Effector memory CD4-positive, alpha-beta T cell (primary cell): Measurements from ENCODE around the gene ITGBL1.

Experiments
- DNase-seq, 3 donors: peaks; one replicate each; pipeline ENCODE4 v3.0.0-alpha.2; 2020
- H3K27ac ChIP-seq: 2 replicates; pipeline ENCODE4 v1.7.0; 2013; ENCODE audit warnings: mild to moderate bottlenecking, low read length, moderate library complexity; ENCODE audit not compliant: insufficient read depth, poor library complexity, severe bottlenecking
- H3K27me3 ChIP-seq: replicated peaks from 2 replicates; pipeline ENCODE4 v1.7.0; 2013; ENCODE audit warnings: mild to moderate bottlenecking, low read length; ENCODE audit not compliant: insufficient read depth, control insufficient read depth, poor library complexity, severe bottlenecking
- H3K36me3 ChIP-seq: 2 replicates; pipeline ENCODE4 v1.7.0; 2013; ENCODE audit warnings: mild to moderate bottlenecking, low read length, moderate library complexity; ENCODE audit not compliant: control insufficient read depth, insufficient read depth
- H3K4me1 ChIP-seq: 2 replicates; pipeline ENCODE4 v1.7.0; 2013; ENCODE audit warnings: low read length, mild to moderate bottlenecking; ENCODE audit not compliant: control insufficient read depth, insufficient read depth, poor library complexity, severe bottlenecking
- H3K4me3 ChIP-seq: 2 replicates; pipeline ENCODE4 v1.7.0; 2013; ENCODE audit warnings: low read length, low read depth, mild to moderate bottlenecking; ENCODE audit not compliant: insufficient read depth, poor library complexity, severe bottlenecking
- H3K9me3 ChIP-seq: 2 replicates; pipeline ENCODE4 v1.7.0; 2013; ENCODE audit warnings: mild to moderate bottlenecking, low read length, moderate library complexity; ENCODE audit not compliant: control insufficient read depth

The ITGBL1 gene

GRCh38 chr13:101673360-101674105 is 221.1 kb downstream of the ITGBL1 start:
- H3K4me1 ChIP-seq, result no peaks in the 10 kb centered on the region

GRCh38 chr13:101681834-101682233 is 229.4 kb downstream of the ITGBL1 start:
- H3K27ac ChIP-seq, result no peak overlapping the region
- H3K27me3 ChIP-seq, result no peaks in the 10 kb centered on the region
- H3K4me3 ChIP-seq, result no peak overlapping the region
- no peaks in the 10 kb centered on the region for H3K4me1 ChIP-seq
- H3K9me3 ChIP-seq, result no peaks in the 10 kb centered on the region
- DNase-seq, result no peak
- no peaks in the 10 kb centered on the region for H3K36me3 ChIP-seq

More at GRCh38 chr13:101673360-101674105, 221.1 kb downstream of the ITGBL1 start:
- no peak for DNase-seq
- no peaks in the 10 kb centered on the region for H3K36me3 ChIP-seq
- H3K27me3 ChIP-seq, result no peaks in the 10 kb centered on the region
- H3K9me3 ChIP-seq, result no peaks in the 10 kb centered on the region
- no peak overlapping the region for H3K27ac ChIP-seq
- H3K4me3 ChIP-seq, result no peak overlapping the region

- H3K27me3 ChIP-seq, result no peaks in the 10 kb centered on the region
- no peak overlapping the region for H3K27ac ChIP-seq
- no peak for DNase-seq
- no peak overlapping the region for H3K4me3 ChIP-seq
- no peaks in the 10 kb centered on the region for H3K36me3 ChIP-seq
- H3K4me1 ChIP-seq, result no peaks in the 10 kb centered on the region
- H3K9me3 ChIP-seq, result no peaks in the 10 kb centered on the region
Measured at GRCh38 chr13:101686003-101686402, 233.5 kb downstream of the ITGBL1 start.

- H3K4me1 ChIP-seq, result no peaks in the 10 kb centered on the region
- H3K27me3 ChIP-seq, result no peaks in the 10 kb centered on the region
- no peak overlapping the region for H3K27ac ChIP-seq
- H3K36me3 ChIP-seq, result no peaks in the 10 kb centered on the region
- no peaks in the 10 kb centered on the region for H3K9me3 ChIP-seq
- no peak for DNase-seq
- no peak overlapping the region for H3K4me3 ChIP-seq
Measured at GRCh38 chr13:101690871-101691270, 238.4 kb downstream of the ITGBL1 start.

- Histone ChIP-seq H3K4me3 (no peak overlapping the region), H3K9me3 (no peaks in the 10 kb centered on the region), H3K36me3 (no peaks in the 10 kb centered on the region), H3K27me3 (no peaks in the 10 kb centered on the region), H3K27ac (no peak overlapping the region), H3K4me1 (no peaks in the 10 kb centered on the region)
- DNase-seq, result no peak
Measured at GRCh38 chr13:101691341-101691860, 238.9 kb downstream of the ITGBL1 start.

- Histone ChIP-seq H3K4me3 (no peak overlapping the region), H3K27me3 (no peaks in the 10 kb centered on the region), H3K27ac (no peak overlapping the region), H3K36me3 (no peaks in the 10 kb centered on the region), H3K9me3 (no peaks in the 10 kb centered on the region), H3K4me1 (no peaks in the 10 kb centered on the region)
- no peak for DNase-seq
Measured at GRCh38 chr13:101695870-101696516, 243.5 kb downstream of the ITGBL1 start.

- H3K27me3 ChIP-seq, result no peaks in the 10 kb centered on the region
- H3K27ac ChIP-seq, result no peak overlapping the region
- no peaks in the 10 kb centered on the region for H3K9me3 ChIP-seq
- H3K4me1 ChIP-seq, result no peaks in the 10 kb centered on the region
- no peak overlapping the region for H3K4me3 ChIP-seq
- DNase-seq, result no peak
- H3K36me3 ChIP-seq, result no peaks in the 10 kb centered on the region
Measured at GRCh38 chr13:101697745-101698144, 245.3 kb downstream of the ITGBL1 start.

- Histone ChIP-seq H3K4me1 (no peaks in the 10 kb centered on the region), H3K27me3 (no peaks in the 10 kb centered on the region), H3K27ac (no peak overlapping the region), H3K9me3 (no peaks in the 10 kb centered on the region), H3K4me3 (no peak overlapping the region), H3K36me3 (no peaks in the 10 kb centered on the region)
- DNase-seq, result no peak
Measured at GRCh38 chr13:101698400-101698799, 245.9 kb downstream of the ITGBL1 start.

GRCh38 chr13:101700598-101700997 is 248.1 kb downstream of the ITGBL1 start:
- Histone ChIP-seq H3K4me3 (no peak overlapping the region), H3K36me3 (no peaks in the 10 kb centered on the region), H3K9me3 (no peaks in the 10 kb centered on the region), H3K27me3 (no peaks in the 10 kb centered on the region), H3K4me1 (no peaks in the 10 kb centered on the region), H3K27ac (no peak overlapping the region)
- DNase-seq, result no peak

- Histone ChIP-seq H3K27ac (no peak overlapping the region), H3K27me3 (no peaks in the 10 kb centered on the region), H3K4me1 (no peaks in the 10 kb centered on the region)
Measured at GRCh38 chr13:101703081-101703480, 250.6 kb downstream of the ITGBL1 start.

More at GRCh38 chr13:101703081-101703480, 250.6 kb downstream of the ITGBL1 start:
- no peaks in the 10 kb centered on the region for H3K9me3 ChIP-seq
- H3K36me3 ChIP-seq, result no peaks in the 10 kb centered on the region
- DNase-seq, result no peak
- H3K4me3 ChIP-seq, result no peak overlapping the region
